Hematopoietic multipotent progenitor cell treated with erythropoietin and hydrocortisone succinate and interleukin-3 and kit ligand, for 8 days (in vitro differentiated cells): ENCODE data around the gene ZMYND12.

Source experiments
- DNase-seq: peaks from one replicate; pipeline ENCODE4 v3.0.0-alpha.2; 2015

Gene ZMYND12

DNA sequence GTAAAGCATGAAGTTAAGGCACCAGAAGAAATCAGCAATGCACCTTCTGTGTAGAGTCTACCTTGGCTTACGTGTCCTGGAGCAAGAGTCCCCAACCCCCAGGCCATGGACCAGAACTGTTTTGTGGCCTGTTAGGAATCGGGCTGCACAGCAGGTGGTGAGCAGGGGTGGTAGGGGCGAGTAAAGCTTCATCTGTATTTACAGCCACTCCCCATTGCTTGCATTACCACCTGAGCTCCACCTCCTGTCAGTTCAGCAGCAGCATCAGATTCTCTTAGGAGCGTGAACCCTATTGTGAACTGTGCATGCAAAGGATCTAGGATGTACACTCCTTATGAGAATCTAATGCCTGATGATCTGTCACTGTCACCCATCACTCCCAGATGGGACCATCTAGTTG, 21.5 kb downstream of the ZMYND12 start:
- DNase-seq: no peak

GRCh38 chr1:42433369-42433768, 22.5 kb downstream of the ZMYND12 start:
- DNase-seq: no peak

DNA sequence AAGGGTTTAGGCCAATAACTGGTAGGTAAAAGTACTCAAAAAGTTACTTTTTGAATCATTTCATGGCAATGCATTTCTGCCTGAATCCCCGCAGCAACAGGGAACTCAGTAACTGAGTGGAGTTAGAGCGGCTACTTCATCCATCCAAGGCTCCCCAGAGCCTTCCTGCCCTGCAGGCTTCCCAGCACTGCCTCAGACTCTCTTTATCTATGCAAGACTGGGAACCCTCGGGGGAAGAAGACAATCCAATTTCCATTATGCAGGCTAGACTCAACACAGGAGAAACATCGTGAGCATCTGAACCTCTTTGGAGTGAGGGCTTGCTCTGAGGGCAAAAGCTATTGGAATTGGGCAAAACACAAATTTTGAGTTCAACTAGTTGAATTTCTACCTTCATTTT, 23.1 kb downstream of the ZMYND12 start:
- no peak for DNase-seq

- no peak for DNase-seq
These were observed 24.3 kb downstream of the ZMYND12 start for GRCh38 chr1:42431514-42431913.

- no peak for DNase-seq
These were observed 25.3 kb downstream of the ZMYND12 start for GRCh38 chr1:42430286-42431135.

- no peak for DNase-seq
These were observed 26.2 kb downstream of the ZMYND12 start for GRCh38 chr1:42429603-42430002.

DNA sequence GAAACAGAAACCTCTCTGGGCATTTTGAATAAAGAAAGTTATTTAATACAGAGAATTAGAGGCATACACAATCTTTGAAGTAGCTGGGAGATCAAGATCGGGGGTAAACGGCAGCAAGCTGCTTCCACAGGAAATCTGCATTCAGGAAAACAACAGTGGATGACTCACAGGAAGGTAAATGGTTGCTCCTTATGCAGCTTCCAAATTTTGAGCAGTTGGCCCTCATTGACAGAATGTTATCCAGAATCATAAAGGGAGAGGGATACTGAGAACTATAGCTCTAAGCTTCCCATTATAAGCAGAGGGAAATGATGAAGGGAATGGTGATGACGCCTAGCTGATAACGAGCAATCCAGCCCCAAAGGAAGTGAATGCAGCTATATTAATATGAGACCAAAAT, 28.6 kb downstream of the ZMYND12 start:
- no peak for DNase-seq

- DNase-seq: no peak
These were observed 31.6 kb downstream of the ZMYND12 start for GRCh38 chr1:42424201-42424600.

DNA sequence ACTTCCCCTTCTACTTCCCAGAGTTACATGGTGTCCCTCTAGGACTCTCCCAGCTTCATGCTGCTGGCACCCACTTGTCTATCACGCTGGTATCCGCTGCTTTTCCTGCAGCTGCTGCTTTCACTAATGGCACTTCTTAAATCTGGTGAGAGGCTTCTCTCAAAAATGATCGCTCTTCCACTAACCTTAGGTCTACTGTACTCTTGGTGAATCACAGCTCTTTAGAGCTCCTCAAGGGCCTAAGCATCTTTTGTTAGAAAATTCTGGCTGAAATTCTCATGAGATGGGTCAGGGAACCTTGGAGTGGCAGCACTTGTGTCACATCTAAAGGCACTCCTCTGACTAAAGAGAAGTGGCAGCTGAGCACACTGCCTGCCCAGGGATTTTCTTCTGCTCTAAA, 32.1 kb downstream of the ZMYND12 start:
- DNase-seq: no peak

GRCh38 chr1:42422737-42423136, 33.1 kb downstream of the ZMYND12 start:
- no peak for DNase-seq

- peak; percentile 16 for DNase-seq
These were observed 34.8 kb downstream of the ZMYND12 start for GRCh38 chr1:42420911-42421585.

GRCh38 chr1:42420121-42420520, 35.7 kb downstream of the ZMYND12 start:
- no peak for DNase-seq

DNA sequence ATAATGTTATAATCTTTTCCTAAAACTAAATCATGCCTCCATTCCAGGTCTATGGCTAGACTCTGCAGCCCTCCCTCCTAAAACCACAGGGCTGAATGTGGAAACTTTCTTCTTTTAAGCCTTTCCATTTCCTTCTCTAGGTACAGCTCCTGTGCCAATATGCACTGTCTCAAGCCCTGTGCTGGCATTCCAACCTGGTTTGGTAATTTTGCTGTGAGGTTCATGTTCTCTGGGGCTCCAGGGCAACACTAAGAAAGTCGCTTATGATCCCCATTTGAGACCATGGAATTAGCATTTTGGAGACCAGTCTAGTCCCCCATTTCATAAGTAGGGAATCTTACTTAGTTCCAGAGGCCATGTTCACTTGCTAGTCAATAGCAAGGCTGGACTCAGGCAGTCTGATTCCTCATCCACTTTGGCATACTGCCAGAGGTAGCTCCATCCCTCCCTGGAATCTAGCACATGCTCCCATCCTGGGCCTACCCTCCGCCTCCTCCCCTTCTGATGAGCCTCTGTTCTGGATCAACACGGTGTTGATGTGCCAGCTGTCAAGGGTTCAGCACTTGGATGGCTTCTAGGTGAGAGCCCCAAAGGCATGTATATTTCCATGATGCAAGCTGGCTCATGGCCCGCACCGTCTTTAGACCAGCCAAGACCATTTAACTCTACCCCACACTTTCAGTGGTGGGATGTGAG, 36.5 kb downstream of the ZMYND12 start:
- no peak for DNase-seq

DNA sequence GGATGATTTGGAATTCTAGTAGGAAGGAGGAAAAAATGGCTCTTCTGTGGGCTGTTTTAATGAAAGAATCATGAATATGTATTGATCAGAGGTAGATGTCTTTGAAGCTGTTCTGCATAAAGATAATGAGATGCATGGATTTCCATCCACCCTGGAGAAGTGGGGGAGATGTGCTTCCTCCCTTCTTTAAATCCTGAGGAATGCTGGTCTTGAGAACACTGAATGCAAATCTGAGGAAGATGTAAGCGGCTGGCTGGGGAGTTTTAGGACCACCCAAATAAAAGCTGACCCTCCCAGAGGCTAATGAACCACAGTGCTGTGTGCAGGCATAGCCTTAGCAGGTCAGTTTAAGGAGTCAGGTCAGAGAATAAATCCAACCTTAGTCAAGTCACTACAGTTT, 37.3 kb downstream of the ZMYND12 start:
- DNase-seq: no peak

DNA sequence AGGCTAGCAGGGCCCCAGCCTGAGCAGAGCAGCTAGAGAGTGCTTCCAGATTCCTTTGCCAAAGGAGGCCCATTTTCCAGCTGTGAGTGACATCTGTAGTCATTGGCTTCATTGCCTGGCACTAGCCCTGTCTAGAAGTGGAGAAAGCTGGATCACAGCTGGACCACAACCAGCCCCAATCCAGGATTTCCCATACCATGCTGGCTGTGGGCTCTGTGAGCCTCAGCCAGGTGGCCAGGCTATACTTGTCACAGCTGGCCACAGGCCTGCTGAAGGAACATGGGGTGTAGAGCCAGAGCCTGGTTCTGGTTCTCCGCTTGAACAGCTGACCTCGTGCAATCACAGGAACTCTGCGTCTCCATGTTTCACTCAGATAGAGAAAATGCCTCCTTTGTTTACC, 38.7 kb downstream of the ZMYND12 start:
- DNase-seq: no peak

GRCh38 chr1:42414551-42415496, 41.0 kb downstream of the ZMYND12 start:
- no peak for DNase-seq

DNA sequence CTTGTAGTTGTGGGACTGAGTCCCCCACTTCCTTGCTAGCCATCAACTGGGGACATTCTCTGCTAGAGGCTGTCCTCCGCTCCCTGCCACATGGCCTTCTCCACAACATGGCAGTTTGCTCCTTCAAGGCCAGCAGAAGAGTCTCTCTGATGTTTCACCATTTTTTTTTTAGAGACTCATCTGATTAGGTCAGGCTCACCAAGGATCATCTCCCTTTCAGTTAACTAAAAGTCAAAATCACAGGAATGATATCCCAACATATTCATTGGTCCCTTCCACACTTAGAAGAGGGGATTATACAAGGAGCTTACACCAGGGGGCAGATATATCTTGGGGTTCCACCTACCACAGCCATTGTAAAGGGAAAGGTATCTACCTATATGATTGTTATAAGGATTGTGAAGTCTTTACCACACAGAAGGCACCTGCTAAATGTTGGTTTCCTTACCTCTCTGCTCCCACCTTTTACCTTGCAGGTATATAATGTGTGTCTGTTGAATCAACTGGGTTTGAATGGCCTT, 51.9 kb downstream of the ZMYND12 start:
- peak; percentile 11 for DNase-seq

DNA sequence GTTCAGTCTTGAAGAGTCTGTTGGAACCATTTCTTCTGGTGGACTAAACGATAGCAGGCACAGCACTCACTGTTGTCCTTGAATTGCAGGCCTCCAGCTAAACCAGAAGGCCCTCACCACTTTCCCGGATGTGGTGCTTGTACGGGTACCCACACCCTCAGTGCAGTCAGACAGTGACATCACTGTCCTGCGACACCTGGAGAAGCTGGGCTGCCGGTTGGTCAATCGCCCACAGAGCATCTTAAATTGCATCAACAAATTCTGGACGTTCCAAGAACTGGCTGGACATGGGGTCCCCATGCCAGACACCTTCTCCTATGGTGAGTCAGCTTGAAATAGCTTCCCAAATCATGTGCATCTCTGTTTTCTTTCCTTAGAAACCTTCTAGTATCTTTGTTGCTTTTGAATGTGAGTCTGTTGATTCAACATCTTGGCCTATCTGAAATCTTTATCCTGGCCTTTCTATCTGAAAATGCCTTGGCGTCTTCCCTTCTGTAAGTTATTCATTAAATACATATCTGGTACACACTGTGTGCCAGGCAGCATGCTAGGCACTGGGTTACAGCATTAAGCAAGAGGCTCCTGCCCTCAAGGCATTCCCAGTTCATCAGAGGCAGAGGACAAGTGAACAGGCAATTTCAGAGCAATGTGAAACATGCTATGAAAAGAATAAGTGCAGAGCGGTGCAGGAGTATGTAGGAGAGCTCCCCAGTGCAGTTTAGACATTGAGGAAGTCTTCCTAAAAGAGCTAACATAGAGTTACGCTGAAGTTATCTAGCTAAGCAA, 56.3 kb downstream of the ZMYND12 start:
- DNase-seq: no peak

- DNase-seq: no peak
These were observed 62.6 kb downstream of the ZMYND12 start for GRCh38 chr1:42392967-42393848.

GRCh38 chr1:42392255-42392654, 63.6 kb downstream of the ZMYND12 start:
- DNase-seq: no peak

- no peak for DNase-seq
These were observed 69.8 kb downstream of the ZMYND12 start for GRCh38 chr1:42386051-42386450.
